GM12872 (cell line): ENCODE measurements around the gene MED25.

Experiments used
- CTCF ChIP-seq: IDR thresholded peaks from 3 replicates; pipeline ENCODE4 v1.5.1; 2011; ENCODE audit warnings: low read depth, mild to moderate bottlenecking, low read length, moderate library complexity; ENCODE audit not compliant: insufficient read depth

Gene MED25

GRCh38 chr19:49869009-49869483, 51.0 kb downstream of the MED25 start:
- no peak for TF ChIP-seq CTCF

- no peak for TF ChIP-seq CTCF
These were observed 51.6 kb downstream of the MED25 start for GRCh38 chr19:49869484-49870308.

GRCh38 chr19:49870309-49870901, 52.3 kb downstream of the MED25 start:
- TF ChIP-seq CTCF = no peak

GRCh38 chr19:49871349-49871985, 53.4 kb downstream of the MED25 start:
- no peak for TF ChIP-seq CTCF

- no peak for TF ChIP-seq CTCF
These were observed 54.4 kb downstream of the MED25 start for GRCh38 chr19:49872245-49873128.

- no peak for TF ChIP-seq CTCF
These were observed 55.0 kb downstream of the MED25 start for GRCh38 chr19:49873129-49873521.

- no peak for TF ChIP-seq CTCF
These were observed 55.7 kb downstream of the MED25 start for GRCh38 chr19:49873834-49874233.
